Left renal cortex interstitium (tissue), 4 donors: ENCODE results near the gene BDKRB1. TPM values are rescaled to one million over a fixed set of nuclear protein-coding genes. Genes with fewer than 3 reads are reported as not detected.

Experiments
- polyA plus RNA-seq, 4 donors: library from polyadenylated mRNA; unstranded; fragments of 120-200 nt; gene quantifications; one replicate each; pipeline ENCODE4 v1.2.1, GENCODE V29; 2013; ENCODE audit not compliant: insufficient read length in 4 of 4

The BDKRB1 gene
- polyA plus RNA-seq, 4 donors, result 0.37 to 0.82 (median 0.52) TPM

Other genes starting within 250 kb of the BDKRB1 start
- 10 to 100 TPM; 27.5 to 40.7 (median 35.0) TPM for gene C14orf132, start 216.8 kb upstream of the BDKRB1 start, polyA plus RNA-seq
- gene BDKRB2, start 51.4 kb upstream of the BDKRB1 start, polyA plus RNA-seq, result 1 to 10 TPM; 2.8 to 5.4 (median 3.2) TPM
- 10 to 100 TPM; 23.4 to 48.9 (median 35.0) TPM for gene ATG2B, start 107.1 kb downstream of the BDKRB1 start, polyA plus RNA-seq
- gene GSKIP, start 107.3 kb downstream of the BDKRB1 start, polyA plus RNA-seq, result 10 to 100 TPM; 27.1 to 38.7 (median 31.6) TPM
- gene AK7, start 135.9 kb downstream of the BDKRB1 start, polyA plus RNA-seq, result 1 to 10 TPM; 4.2 to 6.2 (median 5.0) TPM
- gene PAPOLA, start 246.2 kb downstream of the BDKRB1 start, polyA plus RNA-seq, result 100 to 1,000 TPM; 178 to 257 (median 212) TPM